GM04504 (cell line): Measurements from ENCODE around the gene TAC3.
"Not testable (repeated sequence)": the region's sequence is repeated elsewhere in the genome, so short reads cannot be mapped to it uniquely, and the experiment has no call there.

ENCODE experiments used
- DNase-seq: peaks from one replicate; pipeline ENCODE4 v3.0.0-alpha.2; 2012; ENCODE audit warnings: low read depth

TAC3 gene

DNA sequence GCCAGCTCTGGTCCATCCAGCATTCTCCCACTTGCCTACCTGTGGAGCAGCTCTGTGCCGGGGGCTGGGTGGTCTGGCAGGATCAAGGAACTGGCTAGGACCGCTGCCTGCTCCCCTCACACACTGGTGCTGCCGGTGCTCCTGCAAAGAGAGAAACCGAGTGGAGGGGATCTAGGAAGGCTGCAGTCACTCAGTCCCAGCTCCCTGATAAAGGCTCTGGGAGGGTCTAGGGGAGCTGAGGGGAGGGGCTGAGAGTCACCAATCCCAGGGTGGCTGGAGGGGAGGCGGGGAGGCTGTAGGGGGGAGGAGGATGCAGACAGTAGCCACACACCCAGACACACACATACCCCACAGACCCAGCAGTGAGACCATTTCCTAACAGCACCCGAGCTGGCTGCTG is at the start of gene TAC3:
Gene TAC3 (minus strand): TSS at position 182 of the 400 bp plus-strand sequence. CDS start 732 bp downstream, outside the sequence.
- DNase-seq: no peak

- DNase-seq: no peak
These were observed 47.8 kb upstream of the TAC3 start for GRCh38 chr12:57063991-57064685.

DNA sequence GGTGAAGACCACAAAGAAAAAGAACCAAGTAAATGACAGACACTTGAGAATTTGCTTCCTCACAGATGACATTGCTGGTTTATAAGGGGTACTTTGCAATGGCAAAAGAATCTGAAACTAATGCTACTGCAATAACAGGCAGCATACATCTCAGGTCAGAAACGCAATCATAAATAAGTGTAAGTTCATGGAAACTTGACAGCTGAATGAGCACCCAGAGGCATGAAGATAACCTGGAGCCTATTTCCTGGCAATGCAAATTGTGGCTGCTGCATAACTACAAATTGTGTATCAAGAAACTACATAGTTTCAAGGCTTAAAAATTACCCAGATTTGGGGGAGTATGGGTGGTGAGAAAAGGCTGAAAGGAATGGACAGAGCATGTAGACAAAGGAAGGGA is 42.1 kb upstream of the TAC3 start:
- no peak for DNase-seq

- DNase-seq: no peak
These were observed 40.9 kb upstream of the TAC3 start for GRCh38 chr12:57057067-57057751.

GRCh38 chr12:57055824-57056223 is 39.5 kb upstream of the TAC3 start:
- DNase-seq: no peak

GRCh38 chr12:57053901-57054300 is 37.6 kb upstream of the TAC3 start:
- DNase-seq: not testable (repeated sequence)

DNA sequence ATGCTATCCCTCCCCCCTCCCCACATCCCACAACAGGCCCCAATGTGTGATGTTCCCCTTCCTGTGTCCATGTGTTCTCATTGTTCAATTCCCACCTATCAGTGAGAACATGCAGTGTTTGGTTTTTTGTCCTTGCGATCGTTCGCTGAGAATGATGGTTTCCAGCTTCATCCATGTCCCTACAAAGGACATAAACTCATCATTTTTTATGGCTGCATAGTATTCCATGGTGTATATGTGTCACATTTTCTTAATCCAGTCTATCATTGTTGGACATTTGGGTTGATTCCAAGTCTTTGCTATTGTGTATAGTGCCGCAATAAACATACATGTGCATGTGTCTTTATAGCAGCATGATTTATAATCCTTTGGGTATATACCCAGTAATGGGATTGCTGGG is 36.8 kb upstream of the TAC3 start:
- DNase-seq: not testable (repeated sequence)

- DNase-seq: no peak
These were observed 34.7 kb upstream of the TAC3 start for GRCh38 chr12:57051011-57051410.

- no peak for DNase-seq
These were observed 33.6 kb upstream of the TAC3 start, which contains the start of gene MYO1A for GRCh38 chr12:57049890-57050289. Gene MYO1A, minus strand, starts transcription at chr12:57050129. Its CDS starts 1,806 bp downstream, at chr12:57048323.

- DNase-seq: no peak
These were observed 32.8 kb upstream of the TAC3 start for GRCh38 chr12:57049119-57049446.

DNA sequence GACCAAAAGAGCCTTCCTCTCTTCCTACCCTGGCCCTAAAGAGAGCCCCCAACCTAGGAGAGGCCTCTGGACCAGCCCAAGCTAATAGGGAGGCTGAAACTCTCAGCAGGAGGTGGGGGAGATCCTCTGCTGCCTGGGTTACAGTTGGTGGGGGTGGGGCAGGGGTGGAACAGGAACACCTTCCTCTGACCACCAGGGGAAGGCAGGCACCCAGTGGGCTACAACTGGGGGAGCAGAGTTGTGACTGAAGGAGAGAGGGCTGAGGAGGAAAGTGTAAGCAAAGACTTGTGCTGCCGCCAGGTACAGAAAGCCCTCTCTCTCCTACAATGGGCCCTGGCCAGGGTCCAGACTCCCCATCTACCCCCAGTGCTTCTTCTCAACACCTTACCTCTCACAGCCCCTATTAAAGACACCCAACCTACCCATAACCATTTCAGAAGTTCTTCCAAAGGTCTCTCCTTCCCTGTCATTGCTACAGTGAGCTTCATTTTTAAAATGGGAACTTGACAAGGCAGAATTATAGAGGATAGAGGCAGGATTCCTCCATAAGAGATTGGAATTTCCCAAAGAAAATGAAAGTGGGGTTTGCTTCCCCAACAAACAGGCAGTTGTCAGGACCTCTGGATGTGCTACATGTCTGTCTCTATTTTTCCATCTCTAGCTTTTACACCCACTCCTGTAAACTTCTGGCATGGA is 32.2 kb upstream of the TAC3 start:
- DNase-seq: no peak

DNA sequence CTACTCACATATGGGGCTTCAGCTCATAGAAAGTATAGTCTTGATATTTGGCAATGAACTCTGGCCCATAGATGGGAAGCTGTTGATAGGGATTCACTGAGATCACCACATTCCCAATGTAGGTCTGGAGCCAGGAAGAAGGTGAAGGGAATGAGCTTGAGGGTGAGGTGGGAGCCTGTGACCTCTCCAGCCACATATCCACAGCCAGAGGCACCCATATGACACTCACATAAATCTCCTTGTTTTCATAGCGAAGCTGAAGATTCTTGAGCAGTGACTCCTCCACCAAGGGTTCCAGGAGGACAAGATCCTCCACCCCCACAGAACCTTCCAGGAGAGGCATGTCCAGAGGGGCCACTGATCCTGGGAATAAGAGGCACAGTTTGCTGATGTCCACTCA is 31.7 kb upstream of the TAC3 start:
- no peak for DNase-seq

DNA sequence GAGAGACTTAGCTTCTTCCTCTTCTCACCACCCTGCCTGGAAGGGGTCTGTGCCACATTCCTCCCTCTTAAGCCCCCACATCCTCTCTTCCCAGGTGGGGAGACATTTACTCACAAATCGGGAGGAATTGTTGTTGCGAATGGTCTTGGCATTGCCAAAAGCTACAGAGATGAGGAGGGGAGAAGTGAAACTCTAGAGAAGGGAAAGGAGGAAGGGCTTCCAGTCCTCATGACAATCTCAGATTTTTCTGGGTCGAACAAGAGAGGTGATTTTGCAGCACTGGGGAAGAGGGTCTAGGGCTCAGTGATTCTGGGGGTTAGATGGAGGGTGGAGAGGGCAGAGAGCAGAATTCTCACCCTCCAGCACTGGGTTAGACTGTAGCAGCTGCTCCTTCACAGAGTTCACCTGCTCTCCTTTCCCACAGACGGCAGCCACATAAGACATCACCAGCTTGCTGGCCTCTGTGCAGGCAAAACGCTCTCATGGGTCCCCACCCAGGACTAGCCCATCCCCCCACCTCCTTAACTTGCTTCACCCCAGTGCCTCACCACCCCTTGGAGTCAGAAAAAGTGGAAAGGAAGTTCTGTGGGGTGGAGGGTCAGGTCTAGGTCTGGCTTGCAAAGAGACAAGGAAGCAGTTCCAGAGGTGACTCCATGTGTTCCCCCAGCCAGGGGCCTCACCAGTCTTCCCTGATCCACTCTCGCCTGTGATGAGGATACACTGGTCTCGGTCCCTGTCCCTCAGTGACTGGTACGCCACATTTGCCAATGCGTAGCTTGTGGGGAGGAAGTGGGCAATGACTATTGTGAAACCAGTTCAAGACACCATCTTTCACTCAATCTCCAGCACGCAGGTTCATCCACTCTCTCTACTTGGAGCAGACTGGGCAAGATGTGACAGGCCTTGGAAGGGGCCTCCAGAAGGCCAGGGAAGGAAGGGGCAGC is 30.9 kb upstream of the TAC3 start:
- no peak for DNase-seq

- DNase-seq: no peak
These were observed 29.9 kb upstream of the TAC3 start for GRCh38 chr12:57046086-57046791.

GRCh38 chr12:57044889-57045288 is 28.6 kb upstream of the TAC3 start:
- no peak for DNase-seq

DNA sequence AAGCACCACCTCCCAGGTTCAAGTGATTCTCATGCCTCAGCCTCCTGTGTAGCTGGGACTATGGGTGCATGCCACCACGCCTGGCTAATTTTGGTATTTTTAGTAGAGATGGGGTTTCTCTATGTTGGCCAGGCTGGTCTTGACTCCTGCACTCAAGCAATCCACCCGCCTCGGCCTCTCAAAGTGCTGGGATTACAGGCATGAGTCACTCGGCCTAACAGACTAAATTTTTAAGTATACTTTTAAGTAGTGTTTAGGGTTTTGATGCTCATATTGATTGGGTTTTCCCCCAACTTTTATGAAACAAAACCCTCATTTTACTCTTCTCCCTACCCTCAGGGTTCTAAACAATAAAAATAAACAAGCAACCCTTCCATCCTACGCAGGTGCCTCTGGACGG is 28.1 kb upstream of the TAC3 start:
- DNase-seq: no peak

- no peak for DNase-seq
These were observed 26.4 kb upstream of the TAC3 start for GRCh38 chr12:57042695-57043094.

- DNase-seq: no peak
These were observed 24.4 kb upstream of the TAC3 start for GRCh38 chr12:57040750-57041149.

GRCh38 chr12:57040211-57040610 is 23.9 kb upstream of the TAC3 start:
- no peak for DNase-seq

DNA sequence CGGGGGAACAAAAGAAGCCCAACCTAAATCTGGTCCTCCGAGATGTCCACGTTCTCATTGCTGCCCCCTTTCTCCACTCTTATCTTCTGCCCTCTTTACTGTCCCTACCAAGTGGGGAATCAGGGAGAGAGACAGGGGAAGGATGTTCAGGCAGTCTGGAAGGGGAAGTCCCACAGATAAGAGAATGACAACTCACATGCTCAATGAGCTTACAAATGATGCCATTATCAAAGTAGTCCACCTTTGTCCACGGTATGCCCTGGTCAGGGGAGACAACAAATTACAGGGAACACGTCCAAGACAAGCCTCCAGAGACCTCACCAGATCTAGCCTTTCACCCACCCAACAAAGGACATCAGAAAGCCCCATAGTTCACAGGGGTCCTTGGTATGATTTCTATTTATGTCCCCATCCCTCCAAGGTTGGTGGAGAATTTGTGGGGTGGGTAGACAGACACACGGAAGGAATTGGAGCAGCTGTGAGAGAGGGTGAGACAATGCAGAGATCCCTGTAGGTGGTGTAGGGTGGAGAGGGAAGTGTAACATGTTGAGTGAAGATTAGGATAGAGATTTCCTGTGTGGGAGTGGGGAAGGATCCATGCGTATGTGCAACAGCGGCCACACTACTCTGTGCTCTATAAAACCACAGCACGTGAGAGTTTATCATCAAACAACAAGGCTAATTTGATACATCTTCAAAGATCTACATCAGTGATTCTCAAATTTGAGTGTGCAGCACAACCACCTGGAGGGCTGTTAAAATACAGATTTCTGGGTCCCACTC is 22.9 kb upstream of the TAC3 start:
- no peak for DNase-seq

DNA sequence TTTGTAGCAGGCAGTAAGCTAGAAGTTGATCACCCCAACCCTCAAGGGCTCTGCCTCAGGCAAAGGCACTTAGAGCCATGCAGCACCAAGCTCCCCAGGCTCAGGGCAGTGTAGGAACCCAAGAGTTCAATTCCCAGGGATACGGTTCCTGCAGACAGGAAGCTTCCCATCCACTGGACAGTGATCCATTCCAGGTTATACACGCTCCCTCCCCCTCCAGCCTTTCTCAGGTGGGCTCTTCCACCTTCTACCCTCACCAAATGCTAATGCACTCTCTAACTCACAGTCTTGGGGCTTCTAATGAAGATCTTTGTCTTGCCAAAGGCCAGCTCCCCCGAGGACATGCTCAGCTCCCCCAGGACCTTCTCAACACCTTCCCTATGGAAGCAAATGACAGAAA is 20.9 kb upstream of the TAC3 start:
- DNase-seq: no peak
